HG03064 (cell line): Measurements from ENCODE around the gene ALKAL2.
A peak's percentile ranks its signal among the peaks of the same experiment; 100 is the strongest.

Source experiments
- ATAC-seq: cut with Tn5 transposase; IDR thresholded peaks from one replicate; pipeline ENCODE4 v1.9.1; 2021; ENCODE audit warnings: low read depth; ENCODE audit not compliant: unreplicated experiment

The ALKAL2 gene

DNA sequence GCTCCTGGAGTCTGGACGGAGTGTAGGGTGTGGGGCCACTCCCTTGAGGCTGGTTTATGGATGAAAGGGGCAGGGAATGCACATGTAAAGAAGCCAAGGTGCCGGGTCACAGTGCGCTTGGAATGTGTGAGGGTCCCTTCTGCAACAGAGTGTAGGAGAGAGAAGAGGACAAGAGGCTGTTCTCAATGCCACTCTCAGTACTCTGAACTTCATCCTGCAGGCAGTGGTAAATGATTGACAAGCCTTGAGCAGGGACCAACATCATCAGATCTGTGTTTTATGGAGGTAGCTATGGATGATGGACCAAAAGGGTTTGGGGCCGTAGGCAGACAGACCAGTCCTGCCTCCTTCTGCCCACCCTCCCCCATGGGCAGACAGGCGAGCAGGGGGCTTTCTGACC lies 7.2 kb upstream of the ALKAL2 start:
- no peak for ATAC-seq

DNA sequence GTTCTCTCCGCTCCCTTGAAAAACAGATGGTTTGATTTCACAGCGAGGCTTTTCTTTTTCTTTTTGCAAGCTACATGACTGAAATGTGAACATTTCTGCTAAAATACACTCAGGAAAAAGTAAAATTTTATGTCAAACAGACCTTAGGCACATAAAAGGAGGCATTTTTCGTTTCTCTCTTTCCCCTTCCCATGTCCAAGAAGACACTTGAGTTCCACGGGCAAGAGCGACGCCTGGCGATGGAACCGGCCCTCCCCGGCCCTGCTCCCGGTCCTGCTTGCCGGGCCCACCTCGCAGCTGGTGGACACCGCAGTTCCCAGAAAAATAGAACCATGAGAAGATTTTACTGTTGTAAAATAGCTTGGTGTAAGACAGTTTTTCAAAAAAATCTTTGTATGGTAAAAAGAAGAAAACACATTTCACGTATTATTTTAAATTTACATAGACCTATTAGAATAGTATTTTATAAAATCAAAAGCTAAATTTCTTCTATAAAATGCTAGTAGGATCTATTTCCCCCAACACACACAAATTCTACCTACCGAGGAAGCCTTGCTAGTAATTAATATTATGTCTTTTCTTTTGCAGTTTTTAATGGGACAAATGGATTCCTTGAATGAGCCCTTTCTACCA lies 2.3 kb upstream of the ALKAL2 start:
- ATAC-seq: no peak

DNA sequence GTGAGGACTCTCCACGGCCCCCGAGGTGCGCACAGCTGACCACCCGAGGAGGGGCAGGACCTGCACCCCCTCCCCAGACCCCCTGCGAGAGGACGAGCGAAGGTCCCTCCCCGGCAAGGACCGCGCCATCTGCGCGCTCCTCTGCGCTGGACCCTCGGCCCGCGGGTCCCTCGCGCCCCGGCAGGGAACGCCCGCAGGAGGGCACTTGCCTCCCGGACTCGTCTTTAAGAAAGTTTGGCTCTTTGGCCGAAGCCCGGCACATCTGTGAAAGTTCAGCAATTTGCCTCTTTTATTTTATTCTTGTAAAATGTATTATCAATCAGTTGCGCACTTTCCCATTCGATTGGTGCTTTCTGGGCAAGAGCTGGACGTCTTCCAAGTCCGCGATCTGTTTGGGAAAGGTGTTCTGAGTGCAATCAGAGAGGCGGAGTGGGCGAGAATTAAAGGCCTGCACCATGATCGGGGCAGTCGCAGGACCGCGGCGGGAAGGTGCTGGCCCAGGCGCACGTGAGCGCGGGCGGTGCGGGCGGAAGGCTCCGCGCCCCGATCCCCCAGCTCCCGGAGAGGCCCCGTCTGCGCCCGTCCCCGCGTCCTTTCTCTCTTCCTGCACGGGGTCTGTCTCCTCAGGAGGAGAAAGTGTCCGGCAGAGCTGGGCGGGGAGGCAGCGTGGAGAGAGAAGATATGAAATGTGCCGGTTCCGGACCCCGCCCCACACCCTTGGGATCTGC lies 1.6 kb upstream of the ALKAL2 start:
- ATAC-seq: no peak

DNA sequence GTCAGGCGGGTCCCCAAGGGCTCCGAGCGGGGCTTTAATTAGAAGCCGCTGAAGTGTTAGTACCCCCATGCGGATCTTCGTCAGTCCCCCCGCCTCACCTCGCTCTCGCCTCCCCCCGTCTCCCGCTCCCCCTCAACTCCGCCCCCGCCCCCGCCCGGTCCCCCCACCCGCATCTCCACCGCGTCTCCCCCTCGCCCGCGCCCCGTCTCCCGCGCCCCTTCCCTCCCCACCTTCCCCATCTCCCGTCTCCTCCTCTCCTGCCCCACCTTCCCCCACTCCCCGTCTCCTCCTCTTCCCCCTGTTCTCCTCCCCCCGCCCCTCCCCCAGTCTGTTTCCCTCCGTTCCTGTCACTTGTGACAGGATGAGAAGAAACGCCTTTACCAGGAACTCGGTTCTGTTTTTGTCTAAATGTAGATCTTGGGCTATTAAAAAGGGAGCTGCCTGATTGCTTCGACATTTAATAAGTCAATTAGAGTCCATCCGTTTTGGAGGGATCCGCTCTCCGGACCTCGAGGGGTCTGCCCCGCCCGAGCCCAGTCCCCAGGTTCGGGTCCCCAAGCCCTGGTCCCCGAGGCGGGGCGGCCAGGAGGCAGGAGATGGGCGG lies 969 bp upstream of the ALKAL2 start:
- no peak for ATAC-seq

DNA sequence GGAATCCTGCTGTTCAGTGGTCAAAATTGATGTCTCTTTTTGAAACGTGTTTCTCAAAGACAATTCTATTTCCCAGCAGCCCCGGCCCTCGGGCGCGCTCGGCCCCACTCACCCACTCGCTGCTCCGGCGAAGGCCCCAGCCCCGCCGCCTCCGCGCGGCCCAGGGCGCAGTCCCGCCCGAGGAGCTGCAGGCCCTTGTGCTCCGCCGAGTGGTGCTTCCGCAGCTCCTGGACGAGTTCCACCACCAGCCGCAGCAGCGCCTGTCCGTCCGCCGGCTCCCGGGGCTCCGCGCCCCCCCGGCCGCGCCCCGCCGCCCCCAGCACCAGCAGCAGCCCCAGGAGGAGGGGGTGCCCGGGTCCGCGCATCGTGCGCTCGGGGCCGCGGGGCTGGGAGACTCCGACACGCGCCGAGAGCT lies 413 bp downstream of the ALKAL2 start:
- ATAC-seq: no peak

DNA sequence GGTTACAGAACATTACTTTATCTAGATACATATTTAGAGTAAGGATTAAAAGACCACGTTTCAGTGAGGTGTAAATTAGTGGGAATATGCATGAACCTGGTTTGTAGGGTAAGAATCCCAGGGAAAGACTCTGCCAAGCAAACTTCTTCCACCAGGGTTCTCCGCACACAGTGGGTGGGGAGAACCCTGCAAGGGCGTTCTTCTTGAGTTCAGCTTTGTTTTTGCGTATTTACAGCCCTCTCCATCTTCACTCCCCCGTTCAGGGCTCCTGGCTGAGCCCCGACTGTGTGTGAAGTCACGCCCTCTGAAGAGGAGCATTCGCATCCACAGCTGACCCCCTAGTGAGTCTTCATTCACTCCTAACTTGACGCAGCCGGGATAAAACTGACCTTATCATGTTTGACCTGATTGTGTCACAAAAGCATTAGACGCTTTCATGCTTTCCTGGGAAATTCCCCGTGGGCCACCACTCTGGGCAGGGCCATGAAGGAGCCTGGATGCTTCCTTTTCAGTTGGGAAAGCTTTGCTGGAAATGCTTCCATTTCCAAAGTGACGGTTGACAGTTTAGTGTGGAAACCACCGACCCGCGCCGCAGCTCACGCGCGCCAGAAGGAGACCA lies 1.0 kb downstream of the ALKAL2 start:
- ATAC-seq: no peak

DNA sequence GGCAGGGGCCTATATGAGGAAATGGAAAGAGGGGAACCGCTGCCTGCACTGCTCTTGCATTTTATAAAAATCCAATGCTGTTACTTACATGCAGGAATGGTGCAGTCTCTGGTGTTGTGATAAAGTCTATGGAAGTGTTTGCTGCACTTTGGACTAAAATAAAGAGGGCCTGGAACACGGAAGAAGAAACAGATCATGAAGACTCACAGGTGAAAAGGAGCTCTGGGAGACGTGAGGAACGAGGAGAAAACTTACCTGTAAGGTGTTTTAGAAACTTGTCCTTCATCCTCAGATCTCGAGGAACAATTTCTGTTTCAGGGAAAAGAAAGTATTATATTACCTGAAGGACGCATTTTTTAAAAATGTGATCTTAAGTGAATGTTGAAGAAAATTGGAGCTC lies 1.9 kb downstream of the ALKAL2 start:
- ATAC-seq: no peak

DNA sequence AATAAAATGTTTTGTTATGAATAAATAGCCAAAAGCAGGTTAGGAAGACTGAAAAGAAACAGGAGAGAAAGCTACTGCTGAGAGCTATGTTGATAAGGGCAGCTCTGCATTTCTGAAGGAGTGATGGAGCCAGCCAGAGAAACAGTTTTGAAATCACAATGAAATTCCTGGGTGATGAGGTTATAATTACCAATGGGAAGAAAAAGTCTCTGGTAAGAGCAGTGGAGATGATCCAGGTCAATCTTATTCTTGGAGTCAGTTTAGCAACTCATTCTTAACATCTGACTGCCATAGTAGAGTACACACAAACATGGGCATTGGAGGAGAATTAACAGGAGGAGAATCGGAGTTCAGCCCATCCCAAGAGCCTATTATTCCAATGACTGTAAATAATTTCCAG lies 2.4 kb downstream of the ALKAL2 start:
- no peak for ATAC-seq

DNA sequence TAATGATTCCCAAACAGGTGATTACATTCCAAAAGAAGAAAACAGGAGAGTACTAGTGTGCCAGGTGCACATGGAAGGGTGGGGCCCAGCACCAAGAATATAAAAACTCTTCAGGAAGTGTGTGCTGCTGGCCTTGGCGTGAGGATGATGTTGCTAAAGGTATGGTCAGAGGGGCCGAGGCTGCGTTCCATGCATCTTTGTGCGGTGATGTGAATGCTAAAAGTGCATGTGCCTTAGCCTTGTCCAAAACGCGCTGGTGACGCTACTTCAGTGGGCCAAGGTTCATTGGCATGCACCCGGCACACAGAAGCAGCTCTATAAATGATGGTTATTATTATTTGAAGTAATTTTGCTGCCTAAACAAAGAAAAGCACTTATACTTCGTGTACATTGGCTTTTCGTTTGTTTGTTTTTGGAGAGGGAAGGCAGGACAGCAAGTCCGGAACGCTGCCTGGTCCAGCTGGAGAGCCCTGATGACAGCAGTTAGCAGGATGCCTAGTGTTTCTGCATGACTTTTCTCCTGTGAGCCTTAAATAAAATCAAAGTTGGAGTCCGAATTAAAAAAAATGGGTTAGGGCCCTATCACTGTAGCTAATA lies 2.9 kb downstream of the ALKAL2 start:
- ATAC-seq: no peak

DNA sequence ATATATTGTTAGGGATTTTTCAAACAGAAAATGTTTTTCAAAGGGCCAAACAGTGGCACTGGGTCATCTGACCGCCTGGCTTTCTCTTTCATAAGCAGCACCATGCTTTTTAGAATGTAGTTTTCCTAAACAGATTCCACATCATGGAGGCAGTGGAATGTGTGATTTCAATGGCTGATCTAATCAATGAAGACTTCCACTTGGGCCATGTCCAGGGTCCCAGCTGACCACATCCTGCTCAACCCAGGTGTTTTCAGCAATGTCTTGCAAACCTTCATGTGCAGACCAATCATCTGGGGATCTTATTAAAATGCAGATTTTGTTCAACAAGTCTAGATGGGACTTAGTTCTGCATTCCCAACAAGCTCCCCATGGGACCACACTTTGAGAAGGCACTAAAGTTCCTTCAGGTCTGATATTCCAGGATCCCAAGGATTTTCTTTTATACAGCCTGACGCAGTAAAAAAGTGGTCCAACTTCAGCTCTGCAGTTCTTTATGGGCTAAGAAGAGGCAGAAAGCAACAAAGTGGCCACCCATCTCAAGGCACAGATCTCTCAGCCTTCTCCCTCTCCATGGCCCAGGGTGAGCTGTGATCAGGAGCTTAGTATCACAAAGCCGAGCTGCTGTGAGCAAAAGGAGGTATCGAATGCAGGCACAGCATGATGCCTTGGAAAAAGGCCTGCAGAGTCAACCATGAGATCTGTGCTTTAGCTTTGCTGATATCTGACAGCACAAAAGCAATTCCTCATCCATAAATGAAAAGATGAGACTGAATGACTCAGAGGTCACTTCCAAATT lies 3.7 kb downstream of the ALKAL2 start:
- ATAC-seq: no peak

DNA sequence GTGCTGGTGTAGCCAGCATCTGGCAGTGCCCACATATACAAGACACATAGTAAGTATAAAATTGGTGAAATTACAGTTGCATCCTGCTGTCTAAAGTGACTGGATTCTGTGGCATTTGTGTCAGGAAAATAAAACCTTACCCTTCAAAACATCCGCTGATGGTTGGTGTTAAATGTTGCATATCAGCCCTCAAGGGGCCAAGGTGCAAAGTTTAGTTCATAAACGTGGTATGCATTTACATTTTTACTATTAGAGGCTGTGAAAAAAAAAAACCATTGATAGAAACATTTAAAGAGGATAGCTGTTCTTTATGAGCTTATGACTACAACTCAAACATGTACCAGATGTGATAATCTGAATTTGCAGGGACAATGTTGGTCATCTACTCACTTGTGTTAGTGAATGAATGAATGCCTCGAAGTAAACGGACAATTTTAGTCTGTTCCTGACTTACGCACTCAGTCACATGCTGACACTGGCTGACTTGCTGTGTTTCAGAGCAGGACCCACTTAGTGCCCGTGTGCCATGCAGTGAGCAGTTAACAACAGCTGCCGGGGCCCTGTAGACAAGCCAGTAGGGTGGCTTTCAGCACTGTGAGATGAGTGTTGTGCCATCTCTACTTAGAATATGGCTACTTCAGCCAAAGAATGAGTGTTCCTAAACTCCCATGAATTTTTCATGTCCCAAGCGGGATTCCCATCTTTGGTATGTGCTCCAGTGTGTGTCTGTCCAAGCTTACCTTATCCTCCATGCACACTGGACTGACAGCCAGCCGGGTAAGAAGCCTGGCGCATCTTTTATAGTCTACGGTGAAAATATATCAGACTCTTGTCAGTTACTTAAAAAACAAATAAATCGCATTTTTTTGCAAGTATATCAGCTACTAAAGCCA lies 5.3 kb downstream of the ALKAL2 start:
- ATAC-seq: no peak

DNA sequence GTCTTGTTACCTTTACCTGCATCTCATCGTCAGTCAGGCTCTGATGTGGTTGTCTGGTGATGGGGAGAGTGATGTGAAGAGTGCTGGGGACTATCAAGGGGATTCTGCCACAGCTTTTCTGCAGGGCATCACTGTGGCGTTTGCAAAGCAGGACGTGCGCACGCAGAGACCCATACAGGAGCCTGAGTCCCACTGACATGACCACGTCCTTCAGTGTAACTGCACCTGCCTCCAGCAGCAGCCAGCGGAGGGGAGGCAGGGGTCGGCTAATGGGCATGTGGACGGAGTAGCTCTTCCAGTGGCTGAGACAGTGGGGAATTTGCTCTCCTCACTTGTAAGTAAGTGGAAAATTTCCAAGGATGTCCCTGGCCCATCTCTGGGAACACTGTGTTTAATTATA lies 6.5 kb downstream of the ALKAL2 start:
- no peak for ATAC-seq

DNA sequence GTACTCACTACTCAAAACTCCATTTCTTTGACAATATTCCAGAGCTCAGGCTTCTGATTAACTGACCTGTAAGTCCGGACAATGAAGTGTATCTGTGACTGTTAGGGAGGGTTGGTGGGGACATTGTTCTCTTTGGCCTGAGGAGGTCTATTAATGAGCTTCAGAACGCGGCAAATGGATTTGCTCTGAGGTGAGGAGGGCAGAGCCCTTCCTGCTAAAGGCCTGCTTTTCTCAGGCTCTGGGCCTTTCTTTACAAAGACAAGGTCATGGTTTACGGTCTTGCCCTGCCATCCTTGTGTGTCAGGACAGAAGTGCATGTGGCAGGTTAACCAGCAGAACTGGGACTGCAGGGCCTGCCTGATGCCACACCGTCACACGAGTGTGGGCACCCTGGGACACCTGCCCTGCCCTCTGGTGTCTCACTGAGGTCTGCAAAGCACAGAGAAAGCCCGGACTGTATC lies 7.2 kb downstream of the ALKAL2 start:
- no peak for ATAC-seq

DNA sequence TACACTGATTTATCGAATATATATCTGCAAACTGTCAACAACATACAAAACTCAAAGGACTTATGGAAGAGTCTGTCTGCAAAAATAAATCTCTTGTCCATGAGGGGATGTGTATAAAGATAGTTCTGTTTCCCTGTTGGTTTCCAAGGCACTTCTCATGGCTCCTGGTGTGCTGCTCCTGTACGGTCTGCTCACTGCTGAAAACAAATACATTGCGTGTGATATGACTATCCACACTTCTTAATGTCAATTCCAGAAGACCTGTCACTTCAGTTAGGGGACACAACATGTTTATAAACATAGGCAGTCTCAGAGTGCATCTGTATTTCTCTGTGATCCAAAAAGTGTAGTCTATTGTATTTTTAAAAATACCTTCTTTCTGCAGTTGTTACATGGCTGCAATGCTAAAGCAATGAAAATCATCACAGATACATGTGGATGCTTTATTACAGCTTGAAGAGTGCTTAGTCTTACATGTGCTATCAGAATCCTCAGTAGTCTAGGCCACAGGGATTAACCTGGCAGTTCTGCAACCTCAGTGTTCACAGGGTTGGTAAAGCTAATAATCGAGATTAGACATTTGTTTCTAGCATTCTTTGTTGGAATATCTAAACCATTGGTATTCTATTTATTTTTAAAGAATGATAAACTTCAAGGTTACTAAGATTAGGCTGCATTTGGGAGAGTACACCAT lies 7.8 kb downstream of the ALKAL2 start:
- no peak for ATAC-seq

DNA sequence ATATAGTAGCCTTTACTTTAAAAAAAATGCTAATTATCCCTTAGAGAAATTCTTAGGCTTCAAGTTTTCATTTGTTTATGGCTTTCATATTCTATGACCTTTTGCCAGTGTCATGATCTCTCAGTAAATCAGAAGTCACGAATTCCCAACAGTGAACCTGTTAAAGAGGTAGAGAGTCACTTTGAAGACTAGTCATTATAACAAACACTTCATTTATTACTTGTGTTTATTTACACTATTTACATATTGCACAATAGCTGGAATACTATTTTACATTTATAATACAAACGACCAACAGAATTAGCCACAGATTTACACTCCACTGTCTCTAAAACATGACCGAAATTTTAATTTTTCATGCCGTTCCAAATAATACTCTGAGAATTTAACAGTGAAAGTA lies 8.5 kb downstream of the ALKAL2 start:
- ATAC-seq: no peak

DNA sequence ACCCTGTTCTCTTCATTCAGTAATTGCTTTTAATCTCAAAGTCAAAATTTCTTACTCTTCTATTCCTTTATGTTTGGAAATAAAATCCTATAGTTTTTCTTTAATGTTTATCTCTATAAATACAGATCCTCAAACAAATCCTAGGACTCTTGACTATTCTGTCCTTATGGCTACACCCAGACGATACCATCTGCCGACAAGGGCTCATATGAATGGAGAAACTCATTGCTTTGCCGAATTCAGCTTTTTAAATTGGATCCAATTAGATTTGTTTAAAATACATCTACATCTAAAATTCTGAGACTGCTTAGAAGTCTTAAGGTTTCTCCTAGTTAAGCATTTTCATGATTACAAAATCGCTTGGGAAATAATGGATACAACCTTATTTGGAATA lies 9.0 kb downstream of the ALKAL2 start:
- ATAC-seq: no peak

DNA sequence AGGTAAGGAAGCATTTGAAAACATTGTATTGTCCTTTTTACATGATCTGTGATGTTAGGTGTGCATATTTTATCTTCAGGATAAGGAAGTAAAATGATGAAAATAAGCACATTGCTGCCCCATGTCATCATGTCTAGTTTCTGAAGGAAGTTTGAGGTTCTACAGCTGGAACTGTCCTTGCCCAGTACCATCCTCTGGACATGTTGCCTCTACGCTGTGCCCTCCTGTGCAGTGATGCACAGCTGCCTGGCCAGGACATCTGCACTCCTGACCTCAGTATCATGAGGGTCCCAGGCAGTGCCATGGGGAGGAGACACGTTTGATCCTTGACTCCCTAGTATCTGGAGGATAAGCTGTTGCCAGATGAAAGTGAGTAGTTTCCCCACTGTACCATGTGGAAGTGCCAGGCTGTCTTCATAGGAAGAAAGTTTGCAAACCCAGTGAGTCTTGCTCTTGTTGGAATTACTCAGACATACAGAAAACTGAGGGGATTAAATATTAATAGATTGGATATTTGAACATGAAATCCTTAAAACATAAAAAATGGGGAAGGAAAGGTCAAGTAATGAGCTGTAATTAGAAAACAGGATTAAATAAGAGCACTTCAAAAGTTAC lies 9.5 kb downstream of the ALKAL2 start:
- no peak for ATAC-seq

DNA sequence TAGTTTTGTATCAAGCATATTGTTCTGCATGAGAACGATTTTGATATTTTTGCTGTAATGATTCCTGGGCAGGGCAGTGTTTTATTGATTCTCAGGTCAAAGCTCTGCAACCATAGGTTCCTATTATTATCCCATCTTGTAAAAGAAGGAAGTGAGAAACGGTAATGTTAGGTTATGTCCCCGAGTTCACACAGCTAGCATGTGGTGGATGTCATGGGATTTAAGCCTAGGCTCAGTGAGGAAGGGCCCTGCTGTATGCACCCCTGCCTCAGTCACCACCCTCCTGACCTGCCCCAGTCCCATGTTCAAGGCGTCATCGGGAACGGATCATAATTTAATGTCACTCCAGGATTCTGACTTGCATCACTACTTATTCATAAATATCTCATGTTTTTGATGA lies 12.4 kb downstream of the ALKAL2 start:
- peak; percentile 76 for ATAC-seq
